ENCODE results near the gene PPFIBP1. TPM values are rescaled to one million over a fixed set of nuclear protein-coding genes. Genes with fewer than 3 reads are reported as not detected.

Gene PPFIBP1
- total and polyA plus RNA-seq, 2 of the 13 experiments (the other 11 are each of a cell fraction or from before 2014, with no cell fraction given) = 16.2 to 21.8 TPM

- TF ChIP-seq MNT (IDR thresholded peaks at IDR 0.05) (no peak), ZNF629 (CRISPR knock-in tag; conservative IDR thresholded peaks at IDR 0.05) (no peak), ZNF224 (CRISPR knock-in tag; IDR thresholded peaks at IDR 0.05) (no peak), ZFP36L2 (CRISPR knock-in tag; IDR thresholded peaks at IDR 0.05) (no peak), ZSCAN31 (CRISPR knock-in tag; IDR thresholded peaks at IDR 0.05; ENCODE audit: low read depth) (no peak), PITX1 (CRISPR knock-in tag; IDR thresholded peaks at IDR 0.05) (no peak), MXD4 (CRISPR knock-in tag; IDR thresholded peaks at IDR 0.05) (no peak), GTF2F1 (IDR thresholded peaks at IDR 0.05; ENCODE audit: low read length) (no peak)
Measured at GRCh38 chr12:27575762-27576118, 51.7 kb downstream of the PPFIBP1 start (continued).

- no peak for TF ChIP-seq SNAPC5 (CRISPR knock-in tag; IDR thresholded peaks at IDR 0.05; ENCODE audit: borderline replicate concordance)
- TF ChIP-seq ZNF441 (CRISPR knock-in tag; IDR thresholded peaks at IDR 0.05; ENCODE audit: borderline replicate concordance) = no peak
- TF ChIP-seq SP4 (CRISPR knock-in tag; IDR thresholded peaks at IDR 0.05) = no peak
- TF ChIP-seq MED8 (CRISPR knock-in tag; IDR thresholded peaks at IDR 0.05; ENCODE audit: insufficient replicate concordance) = no peak
- no peak for TF ChIP-seq ZSCAN12 (CRISPR knock-in tag; IDR thresholded peaks at IDR 0.05)
- no peak for TF ChIP-seq GATAD2A (CRISPR knock-in tag; IDR thresholded peaks at IDR 0.05)
- no peak for TF ChIP-seq TCF7L2 (IDR thresholded peaks at IDR 0.05; ENCODE audit: low read depth, low read length)
- TF ChIP-seq SALL1 (CRISPR knock-in tag; IDR thresholded peaks at IDR 0.05) = no peak
- TF ChIP-seq RBM22 (optimal IDR thresholded peaks at IDR 0.05; ENCODE audit: low read length) = no peak
- no peak for TF ChIP-seq PCBP2 (optimal IDR thresholded peaks at IDR 0.05; ENCODE audit: low read depth, low read length, poor library complexity, severe bottlenecking)
- no peaks in the 10 kb centered on the region; a peak in 1 of 5 replicates for H3K36me3 ChIP-seq (replicated peaks in 1 of 2; ENCODE audit: control insufficient read depth in 1 of 2, insufficient read depth in 2 of 2, low read length in 2 of 2)
- no peak overlapping the region for H3K4me3 ChIP-seq (replicated peaks in 1 of 3; ENCODE audit: insufficient read depth in 1 of 3, low read depth in 2 of 3, low read length in 3 of 3)
- ChIA-PET POLR2A (no interaction called here), CTCF (ENCODE audit: low intra/inter-chr PET ratio, low total read pairs) (no interaction called here)
- intact Hi-C loops (cut with micrococcal nuclease; ENCODE audit: unreplicated experiment) (no loop called here), in situ Hi-C loops (cut with HindIII; ENCODE audit: extremely low pct_ligation_motif_present, low pct_unique_long_range_greater_than_20kb) (no loop called here)
- H3K9me3 ChIP-seq (ENCODE audit: low read length) = no peaks in the 10 kb centered on the region
- no peak overlapping the region for H2AFZ ChIP-seq (ENCODE audit: low read length)
- H3K9ac ChIP-seq (ENCODE audit: insufficient read depth, low read depth, low read length) = no peak overlapping the region
- DNase-seq (ENCODE audit: low spot score) = no peak
- WGBS (ENCODE audit: low lambda C conversion rate) = 87% methylated on average over 3 of the region's 3 CpGs
- H4K20me1 ChIP-seq (ENCODE audit: insufficient read depth, low read length) = no peaks in the 10 kb centered on the region
- no TSS peak for BruUV-seq (replicated peaks)
- FAIRE-seq = no peak
- no peak for ATAC-seq
- H3K27me3 ChIP-seq (ENCODE audit: control insufficient read depth in 1 of 2, insufficient read depth in 2 of 2, low read length in 2 of 2) = no peaks in the 10 kb centered on the region
- H3K27ac ChIP-seq (ENCODE audit: extremely low read length, insufficient read depth, low read length) = no peak overlapping the region
- peaks cover 5% of the 10 kb centered on the region; the same call in 1 of the 2 replicates for H3K4me1 ChIP-seq (ENCODE audit: insufficient read depth, low read length)
- no peak overlapping the region for H3K4me2 ChIP-seq (ENCODE audit: low read depth, low read length)
- H3K79me2 ChIP-seq (ENCODE audit: insufficient read depth, low read length) = no peaks in the 10 kb centered on the region
Measured at GRCh38 chr12:27576667-27577347, 52.8 kb downstream of the PPFIBP1 start.
